GM18519 (cell line): ENCODE data around the gene KCND3.

Source experiments
- ATAC-seq: cut with Tn5 transposase; IDR thresholded peaks from one replicate; pipeline ENCODE4 v1.9.1; 2021; ENCODE audit warnings: mild to moderate bottlenecking, moderate library complexity; ENCODE audit not compliant: unreplicated experiment, low FRiP score

The KCND3 gene

DNA sequence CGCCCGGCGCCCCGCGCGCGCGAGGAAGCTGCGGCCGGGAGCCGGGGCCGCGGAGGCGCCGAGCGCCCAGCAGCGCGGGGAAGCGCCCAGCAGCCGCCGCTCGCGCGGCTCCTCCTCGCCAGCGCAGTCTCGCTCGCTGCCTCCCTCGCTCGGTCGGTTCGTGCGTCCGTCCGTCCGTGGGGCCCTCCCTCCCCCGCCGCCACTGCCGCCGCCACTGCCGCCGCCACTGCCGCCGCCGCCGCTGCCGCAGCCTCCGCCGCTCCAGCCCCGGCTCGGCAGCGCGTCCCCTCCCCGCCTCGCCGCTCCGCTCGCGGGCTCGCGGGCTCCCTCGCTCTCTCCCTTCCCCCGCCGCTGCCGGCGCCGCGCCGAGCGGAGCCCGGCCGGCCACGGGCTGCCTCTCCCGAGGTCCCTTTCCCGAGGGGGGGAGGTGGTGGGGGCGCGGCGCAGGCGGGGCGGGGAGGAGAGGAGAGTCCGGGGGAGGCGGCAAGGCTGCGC is at the start of gene KCND3:
KCND3 (minus strand) TSS at position 138 of the 495 bp plus-strand sequence.
- ATAC-seq = no peak

DNA sequence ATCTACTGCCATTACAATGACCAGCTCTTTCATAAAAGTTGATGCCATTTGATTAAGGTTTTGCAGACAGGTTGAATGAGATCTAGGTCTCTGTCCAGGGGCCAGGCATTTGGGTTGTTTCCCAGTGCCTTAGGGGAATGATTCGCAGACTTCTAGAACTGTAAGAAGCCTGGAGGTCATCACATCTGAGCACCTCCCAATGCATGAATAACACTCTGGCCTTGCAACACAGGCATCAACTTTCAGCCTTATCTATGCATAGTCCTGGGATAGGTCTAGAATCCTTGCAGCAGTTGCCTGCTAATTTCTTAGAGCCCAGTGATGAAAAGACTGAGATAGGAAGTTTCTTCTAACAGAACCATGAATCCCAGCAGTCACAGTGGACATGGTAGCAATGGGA is 44.8 kb upstream of the KCND3 start:
- no peak for ATAC-seq

GRCh38 chr1:112033439-112034120 is 44.1 kb upstream of the KCND3 start:
- ATAC-seq = no peak

GRCh38 chr1:112030157-112030556 is 40.7 kb upstream of the KCND3 start:
- no peak for ATAC-seq

- ATAC-seq = no peak
Measured at GRCh38 chr1:112027696-112028095, 38.2 kb upstream of the KCND3 start.

- no peak for ATAC-seq
Measured at GRCh38 chr1:112026501-112026900, 37.0 kb upstream of the KCND3 start.

- no peak for ATAC-seq
Measured at GRCh38 chr1:112026016-112026415, 36.5 kb upstream of the KCND3 start.

DNA sequence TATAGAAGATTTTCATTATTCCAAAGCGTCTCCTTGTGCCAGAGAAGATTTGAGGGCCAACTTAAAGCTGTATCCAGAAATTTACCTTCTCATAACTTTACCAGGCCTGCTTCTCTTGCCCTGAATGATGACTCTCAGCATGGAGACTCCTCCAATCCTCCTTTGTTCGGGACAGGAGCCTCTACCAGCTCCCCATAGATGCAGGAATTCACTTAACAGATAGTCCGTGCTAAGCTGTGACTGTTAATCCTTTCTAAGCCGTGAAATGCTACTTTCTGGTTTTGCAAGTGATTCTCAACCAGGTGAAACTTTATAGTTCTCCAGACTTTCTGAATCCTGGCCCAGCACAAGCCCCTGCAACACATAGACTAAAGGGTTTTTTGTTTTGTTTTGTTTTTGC is 31.8 kb upstream of the KCND3 start:
- no peak for ATAC-seq

- ATAC-seq = no peak
Measured at GRCh38 chr1:112017183-112017582, 27.7 kb upstream of the KCND3 start.

- ATAC-seq = no peak
Measured at GRCh38 chr1:112012823-112013222, 23.4 kb upstream of the KCND3 start.

DNA sequence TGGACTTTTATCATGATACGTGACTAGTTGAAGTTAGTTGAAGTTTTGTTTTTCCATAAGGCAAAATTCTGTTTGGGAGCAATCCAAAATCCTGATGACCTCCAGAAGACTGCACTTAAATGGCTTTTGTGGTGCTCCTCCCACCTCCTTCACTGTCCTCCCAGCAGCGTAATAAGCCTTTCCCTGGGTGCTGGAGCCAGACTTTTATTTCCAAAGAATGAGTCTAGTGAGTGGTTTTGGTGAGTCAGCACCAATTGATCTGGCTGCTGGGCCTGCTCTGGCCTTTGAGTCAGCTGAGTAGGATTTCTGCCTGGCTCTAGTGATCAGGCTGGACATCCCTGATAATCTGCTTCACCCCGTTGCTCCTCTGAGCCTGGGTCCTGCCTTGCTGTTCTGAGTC is 21.7 kb upstream of the KCND3 start:
- no peak for ATAC-seq

- no peak for ATAC-seq
Measured at GRCh38 chr1:112007169-112007568, 17.7 kb upstream of the KCND3 start.

DNA sequence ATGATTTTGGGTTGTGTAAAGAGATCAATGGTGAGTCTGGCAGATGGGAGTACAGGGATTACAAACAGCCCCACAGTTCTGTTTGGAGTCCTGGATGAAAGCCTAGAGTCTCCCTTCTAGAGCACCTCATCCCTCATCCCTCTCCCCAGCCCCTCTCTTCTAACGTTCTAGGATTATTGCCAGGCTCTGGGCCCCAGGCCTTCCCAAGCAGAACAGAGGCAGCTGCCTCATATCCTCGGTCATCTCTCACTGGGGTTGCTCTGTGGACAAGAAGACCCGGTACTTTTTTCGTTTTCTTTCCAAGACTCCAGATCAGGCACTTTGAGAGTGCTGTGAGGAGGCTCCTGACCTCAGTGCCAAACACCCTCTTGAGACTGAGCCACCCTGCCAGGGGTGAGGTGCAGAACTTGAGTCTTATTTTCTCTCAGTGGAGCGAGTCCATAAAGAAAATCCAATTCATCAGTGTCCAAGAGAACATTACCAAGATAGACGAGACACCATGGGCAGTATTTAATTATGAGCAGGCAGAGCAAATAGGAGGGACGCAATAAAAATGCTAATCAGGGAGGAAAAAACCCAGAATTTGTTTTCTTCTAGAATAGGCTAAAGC is 17.1 kb upstream of the KCND3 start:
- no peak for ATAC-seq

DNA sequence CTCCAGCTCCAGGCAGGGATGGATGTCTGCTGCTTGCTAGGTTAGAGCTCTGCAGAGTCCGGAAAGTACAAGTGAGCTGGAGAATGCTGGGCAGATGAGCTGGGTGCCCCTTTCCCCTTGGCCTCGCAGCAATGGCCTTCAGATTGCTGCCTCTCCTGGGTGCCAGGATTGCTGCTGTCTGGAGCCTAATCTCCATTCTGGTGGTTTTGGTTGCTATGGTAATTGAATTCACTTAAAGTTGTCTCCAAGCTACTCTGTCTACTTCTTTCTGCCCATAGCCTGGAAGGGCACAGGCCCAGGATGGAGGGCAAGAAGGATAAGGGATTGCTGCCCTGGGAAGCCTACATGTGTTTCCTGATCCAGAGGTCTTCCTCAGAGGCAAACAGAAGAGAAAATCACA is 14.6 kb upstream of the KCND3 start:
- no peak for ATAC-seq

DNA sequence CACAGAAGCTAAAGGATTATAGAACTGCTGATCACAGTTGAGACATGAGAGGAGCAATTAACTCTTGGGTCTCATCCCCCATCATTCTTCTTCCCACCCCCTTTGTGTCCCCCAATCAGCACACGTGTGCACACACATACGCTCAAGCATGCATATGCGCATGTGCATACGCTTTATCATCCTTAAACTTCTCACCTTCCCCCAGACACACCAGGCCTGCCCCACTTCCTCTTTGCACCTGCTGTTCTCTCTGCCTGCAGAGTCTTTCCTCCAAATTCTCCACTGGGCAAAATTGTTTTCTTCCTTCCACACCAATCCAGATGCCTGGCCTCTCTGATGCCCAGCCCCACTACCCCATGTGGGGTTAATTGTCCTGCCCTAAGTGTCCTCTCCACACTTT is 13.0 kb upstream of the KCND3 start:
- ATAC-seq = no peak

DNA sequence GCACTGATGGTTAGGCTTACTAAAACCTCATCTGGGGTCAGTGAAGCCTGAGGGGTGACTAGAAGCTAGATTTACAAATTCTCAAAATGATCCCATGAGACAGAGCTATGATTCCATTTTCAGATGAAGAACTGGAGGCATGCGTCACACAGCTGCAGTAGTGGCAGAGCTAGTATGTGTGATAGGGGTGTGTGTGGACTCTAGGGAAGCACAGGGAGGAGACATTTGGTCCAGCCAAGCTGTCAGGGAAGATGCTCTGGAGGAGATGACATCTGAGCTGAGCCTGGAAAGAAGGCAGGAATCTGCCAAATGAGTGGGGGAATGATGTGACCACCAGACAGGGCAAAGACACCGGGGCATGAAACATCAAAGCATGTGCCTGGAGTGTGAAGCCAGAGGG is 12.0 kb upstream of the KCND3 start:
- ATAC-seq = no peak

GRCh38 chr1:112000048-112000447 is 10.6 kb upstream of the KCND3 start:
- ATAC-seq = no peak

DNA sequence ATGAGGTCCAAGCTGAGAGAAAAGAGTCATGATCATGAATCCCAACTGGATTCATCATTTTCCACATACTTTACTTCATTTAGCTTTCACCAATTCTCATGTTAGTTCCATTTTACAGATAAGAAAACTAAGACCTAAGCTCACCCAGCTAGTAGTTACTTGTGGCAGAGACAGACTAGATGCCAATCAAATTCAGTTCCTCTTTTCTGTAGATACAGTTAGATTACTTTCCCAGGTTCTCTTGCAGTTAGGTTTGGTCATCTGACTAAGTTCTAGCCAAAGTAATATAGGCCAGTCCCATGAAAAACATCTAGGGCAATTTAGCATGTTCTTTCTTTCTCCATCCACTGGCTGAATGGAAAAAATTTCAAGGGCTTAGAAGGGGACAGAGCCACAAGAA is 8.9 kb upstream of the KCND3 start:
- ATAC-seq = no peak

GRCh38 chr1:111992476-111992875 is 3.0 kb upstream of the KCND3 start:
- no peak for ATAC-seq

DNA sequence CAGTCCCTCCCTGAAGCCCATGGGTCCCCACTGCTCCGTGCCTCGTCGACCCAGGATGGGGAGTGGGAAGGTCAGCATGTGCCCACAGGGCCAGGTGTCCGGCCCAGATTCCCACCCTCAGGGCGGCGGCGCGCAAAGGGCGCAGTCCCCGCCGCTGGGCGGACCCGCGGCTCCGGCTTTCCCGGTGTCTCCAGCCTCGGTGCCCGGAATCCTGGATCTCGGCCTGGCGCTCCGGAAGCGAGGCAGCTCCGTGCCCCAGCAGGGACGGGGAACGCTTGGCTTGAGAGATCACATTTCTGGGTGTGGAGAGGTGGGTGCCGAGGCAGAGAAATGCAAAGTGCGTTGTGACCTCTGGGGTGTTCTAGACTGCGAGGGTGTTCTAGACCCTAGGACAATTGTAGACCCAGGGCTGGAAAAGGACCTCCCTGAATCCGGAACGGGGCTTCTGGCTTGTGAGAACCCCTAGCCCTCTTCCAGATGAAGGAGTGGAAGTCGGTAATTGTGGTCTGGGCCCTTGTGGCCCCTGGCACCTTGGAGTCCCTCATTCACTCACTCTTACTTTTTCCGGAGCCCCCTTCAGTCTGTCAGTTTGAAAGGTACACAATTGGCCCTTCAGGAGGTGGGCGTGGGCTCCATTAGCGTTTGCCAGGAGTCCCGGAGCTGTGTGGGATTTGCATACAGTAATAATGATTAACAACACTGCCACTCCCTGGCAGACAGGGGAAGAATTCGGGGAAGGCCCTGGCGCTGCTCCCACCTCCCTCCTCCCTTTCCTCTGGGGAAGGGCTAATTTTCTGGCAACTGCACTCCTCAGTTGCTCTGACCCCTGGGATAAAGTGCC is 1.6 kb upstream of the KCND3 start:
- ATAC-seq = no peak
